ENCODE measurements around the gene RPS6KB2.

Gene RPS6KB2

DNA sequence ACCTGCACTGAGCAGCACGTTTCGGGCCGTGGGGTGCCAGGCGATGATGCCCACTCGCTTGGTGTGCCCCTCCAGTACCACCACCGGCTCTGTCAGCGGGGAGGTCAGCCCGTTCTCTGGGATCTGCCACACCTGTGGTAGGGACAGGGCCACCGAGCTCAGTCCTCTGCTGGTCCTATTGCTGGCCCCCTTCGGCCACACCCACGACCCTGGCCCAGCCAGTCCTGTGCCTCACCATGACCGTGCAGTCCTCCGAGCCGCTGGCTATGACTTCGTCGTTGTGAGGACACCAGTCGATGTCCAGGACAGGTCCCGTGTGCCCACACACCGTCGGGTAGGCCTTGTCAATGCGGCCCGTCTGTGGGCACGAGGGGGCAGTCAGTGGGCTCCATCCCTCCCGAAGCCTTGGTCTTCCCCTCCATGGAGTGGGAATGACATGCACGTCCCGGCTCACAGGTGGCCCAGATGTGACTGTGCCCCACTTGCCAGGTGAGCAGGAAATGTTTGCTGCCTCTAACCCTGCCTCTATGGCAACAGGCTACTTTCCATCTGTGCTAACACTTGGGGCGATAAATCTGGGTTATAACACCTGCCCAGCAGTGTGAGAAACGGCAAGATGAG, 13.5 kb downstream of the RPS6KB2 start:
- Histone ChIP-seq H3K36me3 (ENCODE audit: control insufficient read depth in 1 of 2, insufficient read depth in 2 of 2, low read length in 2 of 2) (peaks cover 0 to 48% of the 10 kb centered on the region in 2 donors), H3K9me3 (ENCODE audit: control insufficient read depth in 1 of 2, low read length in 2 of 2) (no peaks in the 10 kb centered on the region), H3K4me1 (ENCODE audit: control insufficient read depth in 1 of 2, insufficient read depth in 2 of 2, low read length in 2 of 2) (peaks cover 0 to 15% of the 10 kb centered on the region in 2 donors), H3K27ac (ENCODE audit: low read length) (no peak overlapping the region), H3K27me3 (ENCODE audit: low read depth, low read length) (no peaks in the 10 kb centered on the region), H3K4me3 (ENCODE audit: low read depth in 1 of 2, low read length in 2 of 2) (peak overlapping the region; percentile 68 to 70)

DNA sequence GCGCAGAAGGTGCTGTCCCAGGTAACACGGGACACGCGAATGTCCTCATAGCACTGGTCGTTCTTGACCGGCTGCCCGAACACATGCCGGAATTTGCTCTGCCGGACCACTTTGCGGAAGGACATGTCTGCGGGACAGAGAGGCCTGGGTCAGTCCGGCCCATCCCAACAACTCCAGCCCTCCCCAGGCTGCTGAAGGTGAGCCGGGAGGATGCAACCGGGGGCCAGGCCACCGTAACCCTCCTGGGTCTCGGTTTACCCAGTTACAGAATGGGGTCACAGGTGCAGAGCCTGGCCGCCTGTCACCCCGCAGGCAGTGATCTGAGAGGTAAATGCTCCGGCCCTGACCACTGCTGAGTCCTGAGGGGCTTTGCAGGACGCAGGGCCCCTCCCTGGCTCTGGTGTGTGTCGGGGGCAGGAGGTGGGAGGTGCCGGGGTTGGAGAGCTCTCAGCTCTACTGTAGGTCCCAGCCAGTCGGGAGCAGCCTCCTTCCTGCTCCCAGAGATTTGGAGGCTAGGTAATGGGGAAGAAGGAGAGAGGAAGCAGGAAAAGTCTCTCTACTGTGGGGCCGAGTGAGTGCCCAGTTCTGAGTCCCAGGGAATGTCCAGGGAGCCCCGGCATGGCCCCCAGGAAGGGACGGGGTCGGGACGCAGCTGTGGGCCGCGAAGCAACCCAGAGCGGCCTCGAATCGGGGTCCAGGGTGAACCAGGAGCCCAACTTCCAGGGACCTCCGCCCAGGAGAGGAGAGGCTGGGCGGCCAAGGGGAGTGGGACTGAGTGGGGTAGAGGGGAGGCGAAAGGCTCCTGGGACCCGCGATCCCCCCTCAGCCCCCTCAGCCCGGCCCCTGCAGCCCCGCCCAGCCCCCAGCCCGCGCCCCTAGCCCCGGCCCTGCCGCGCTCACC, 14.5 kb downstream of the RPS6KB2 start:
- Histone ChIP-seq H3K4me1 (ENCODE audit: control insufficient read depth in 1 of 2, insufficient read depth in 2 of 2, low read length in 2 of 2) (peaks cover 0 to 15% of the 10 kb centered on the region in 2 donors), H3K9me3 (ENCODE audit: control insufficient read depth in 1 of 2, low read length in 2 of 2) (no peaks in the 10 kb centered on the region), H3K27me3 (ENCODE audit: low read depth, low read length) (no peaks in the 10 kb centered on the region), H3K27ac (ENCODE audit: low read length) (peak overlapping the region; percentile 69), H3K4me3 (ENCODE audit: low read depth in 1 of 2, low read length in 2 of 2) (peak overlapping the region; percentile 68 to 70), H3K36me3 (ENCODE audit: control insufficient read depth in 1 of 2, insufficient read depth in 2 of 2, low read length in 2 of 2) (peaks cover 0 to 42% of the 10 kb centered on the region in 2 donors)

DNA sequence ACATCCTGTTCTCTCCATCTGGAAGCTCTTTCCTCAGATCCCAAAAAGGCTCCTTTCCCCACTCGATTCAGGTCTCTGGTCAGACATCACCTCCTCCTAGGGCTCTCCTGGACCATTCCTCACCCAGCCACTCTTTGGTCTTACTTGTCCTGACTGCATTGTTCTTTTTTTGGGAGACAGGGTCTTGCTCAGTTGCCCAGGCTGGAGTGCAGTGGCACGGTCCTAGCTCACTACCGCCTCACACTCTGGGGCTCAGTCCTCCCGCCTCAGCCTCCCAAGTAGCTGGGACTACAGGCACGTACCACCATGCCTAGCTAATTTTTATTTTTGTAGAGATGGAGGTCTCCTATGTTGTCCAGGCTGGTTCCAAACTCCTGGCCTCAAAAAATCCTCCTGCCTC, 17.2 kb downstream of the RPS6KB2 start:
- Histone ChIP-seq H3K27me3 (ENCODE audit: low read depth, low read length) (no peaks in the 10 kb centered on the region), H3K36me3 (ENCODE audit: control insufficient read depth in 1 of 2, insufficient read depth in 2 of 2, low read length in 2 of 2) (peaks cover 0 to 16% of the 10 kb centered on the region in 2 donors), H3K4me1 (ENCODE audit: control insufficient read depth in 1 of 2, insufficient read depth in 2 of 2, low read length in 2 of 2) (peaks cover 0 to 11% of the 10 kb centered on the region in 2 donors), H3K27ac (ENCODE audit: low read length) (no peak overlapping the region), H3K9me3 (ENCODE audit: control insufficient read depth in 1 of 2, low read length in 2 of 2) (no peaks in the 10 kb centered on the region), H3K4me3 (ENCODE audit: low read depth in 1 of 2, low read length in 2 of 2) (no peak overlapping the region)

DNA sequence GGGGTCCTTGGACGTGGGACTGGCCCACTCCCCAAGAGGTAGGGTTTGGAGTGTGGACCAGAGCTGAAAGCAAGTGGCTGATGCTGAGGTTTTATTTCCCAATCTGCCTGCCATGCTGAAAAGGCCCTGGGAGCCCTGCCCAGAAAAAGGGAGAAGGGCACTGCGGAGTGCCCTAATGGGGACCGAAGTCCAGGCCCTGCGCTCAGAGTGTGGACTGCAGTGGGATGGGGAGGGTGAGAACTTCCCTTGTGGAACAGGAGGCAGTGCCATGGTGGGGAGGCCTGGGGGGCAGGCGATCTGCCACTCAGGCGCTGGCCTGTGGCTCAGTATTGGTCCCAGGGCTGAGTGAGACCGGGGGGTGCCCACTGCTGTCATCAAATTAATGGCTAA, 19.9 kb downstream of the RPS6KB2 start:
- no peaks in the 10 kb centered on the region for H3K27me3 ChIP-seq (ENCODE audit: low read depth, low read length)
- no peak overlapping the region for H3K4me3 ChIP-seq (ENCODE audit: low read depth in 1 of 2, low read length in 2 of 2)
- H3K4me1 ChIP-seq (ENCODE audit: control insufficient read depth in 1 of 2, insufficient read depth in 2 of 2, low read length in 2 of 2): no peaks in the 10 kb centered on the region
- H3K9me3 ChIP-seq (ENCODE audit: control insufficient read depth in 1 of 2, low read length in 2 of 2): no peaks in the 10 kb centered on the region
- no peaks in the 10 kb centered on the region for H3K36me3 ChIP-seq (ENCODE audit: control insufficient read depth in 1 of 2, insufficient read depth in 2 of 2, low read length in 2 of 2)
- no peak overlapping the region for H3K27ac ChIP-seq (ENCODE audit: low read length)

DNA sequence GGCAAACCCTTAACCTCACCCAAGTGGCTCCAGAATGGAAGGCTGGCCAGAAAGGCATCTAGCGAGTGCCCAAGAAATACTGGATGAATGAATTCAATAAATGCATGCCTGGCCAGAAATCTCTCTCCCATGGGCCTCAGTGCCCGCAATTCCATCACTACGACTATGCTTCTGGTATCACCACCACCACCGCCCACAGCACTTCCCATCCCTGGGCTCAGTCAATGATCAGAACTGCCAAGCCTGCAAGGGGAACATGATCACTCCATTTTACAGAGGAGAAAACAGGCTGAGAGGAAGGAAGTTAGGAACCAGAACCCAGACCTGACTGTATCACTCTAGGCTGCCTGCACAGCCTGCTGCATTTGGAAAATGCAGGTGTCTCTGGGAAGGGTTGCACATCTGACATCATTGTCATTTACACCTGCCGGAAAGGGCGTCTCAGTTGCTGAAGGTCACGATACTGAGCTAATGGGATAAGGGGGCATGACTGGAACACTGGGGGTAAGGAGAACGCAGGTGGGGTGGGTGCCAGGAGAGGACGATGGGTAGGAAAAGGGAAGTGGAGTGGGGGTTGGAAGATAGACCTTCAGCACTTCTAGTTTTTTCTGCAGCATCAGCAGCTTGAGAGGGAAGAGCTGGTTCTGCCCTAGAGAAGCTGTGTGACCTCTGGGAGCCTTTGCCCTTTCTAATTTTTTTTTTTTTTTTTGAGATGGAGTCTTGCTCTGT, 21.0 kb downstream of the RPS6KB2 start:
- H3K27ac ChIP-seq (ENCODE audit: low read length): no peak overlapping the region
- H3K4me1 ChIP-seq (ENCODE audit: control insufficient read depth in 1 of 2, insufficient read depth in 2 of 2, low read length in 2 of 2): no peaks in the 10 kb centered on the region
- H3K36me3 ChIP-seq (ENCODE audit: control insufficient read depth in 1 of 2, insufficient read depth in 2 of 2, low read length in 2 of 2): no peaks in the 10 kb centered on the region
- H3K4me3 ChIP-seq (ENCODE audit: low read depth in 1 of 2, low read length in 2 of 2): no peak overlapping the region
- no peaks in the 10 kb centered on the region for H3K27me3 ChIP-seq (ENCODE audit: low read depth, low read length)
- H3K9me3 ChIP-seq (ENCODE audit: control insufficient read depth in 1 of 2, low read length in 2 of 2): no peaks in the 10 kb centered on the region

DNA sequence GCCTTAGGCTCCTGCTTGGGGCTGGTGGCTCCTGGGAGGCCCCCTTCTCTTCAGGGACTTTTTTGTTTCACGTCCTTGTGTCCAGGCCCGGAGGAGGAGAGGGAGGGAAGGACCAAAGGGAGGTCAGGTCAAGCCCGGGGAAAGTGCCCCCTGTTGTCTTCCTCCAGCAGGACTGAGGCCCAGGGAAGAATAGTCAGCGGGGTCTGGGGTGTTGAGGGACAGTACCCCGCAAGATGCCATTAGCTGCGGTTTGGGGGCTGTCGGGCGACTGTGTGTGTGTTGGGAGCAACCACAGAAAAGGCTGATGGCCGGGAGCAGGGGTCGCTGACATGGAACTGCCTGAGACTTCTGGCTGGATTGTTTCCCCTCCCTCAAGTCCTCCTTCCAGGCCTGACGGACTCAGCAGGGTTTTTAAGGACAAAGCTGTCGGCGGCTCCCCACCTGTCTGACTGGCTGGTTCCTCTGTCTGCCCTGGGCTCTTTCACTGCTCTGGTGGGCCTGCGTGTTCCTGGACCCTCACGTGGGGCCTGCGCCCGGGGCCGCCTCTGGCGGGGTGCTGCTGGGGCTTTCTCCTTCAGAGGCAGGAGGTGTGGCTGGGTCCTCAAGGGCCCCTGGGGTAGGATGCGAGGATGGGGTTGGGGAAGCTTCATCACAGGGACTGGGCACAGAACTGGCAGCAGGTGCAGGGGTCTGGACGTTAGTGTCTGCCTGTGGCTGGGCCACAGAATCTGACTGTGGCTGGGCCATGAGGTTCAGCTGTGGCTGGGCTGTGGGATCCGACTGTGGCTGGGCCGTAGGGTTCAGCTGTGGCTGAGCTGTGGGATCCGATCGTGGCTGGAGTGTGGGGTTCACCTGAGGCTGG, 22.7 kb downstream of the RPS6KB2 start:
- no peaks in the 10 kb centered on the region for H3K4me1 ChIP-seq (ENCODE audit: control insufficient read depth in 1 of 2, insufficient read depth in 2 of 2, low read length in 2 of 2)
- no peaks in the 10 kb centered on the region for H3K36me3 ChIP-seq (ENCODE audit: control insufficient read depth in 1 of 2, insufficient read depth in 2 of 2, low read length in 2 of 2)
- H3K9me3 ChIP-seq (ENCODE audit: control insufficient read depth in 1 of 2, low read length in 2 of 2): no peaks in the 10 kb centered on the region
- no peak overlapping the region for H3K4me3 ChIP-seq (ENCODE audit: low read depth in 1 of 2, low read length in 2 of 2)
- H3K27me3 ChIP-seq (ENCODE audit: low read depth, low read length): no peaks in the 10 kb centered on the region
- H3K27ac ChIP-seq (ENCODE audit: low read length): no peak overlapping the region

DNA sequence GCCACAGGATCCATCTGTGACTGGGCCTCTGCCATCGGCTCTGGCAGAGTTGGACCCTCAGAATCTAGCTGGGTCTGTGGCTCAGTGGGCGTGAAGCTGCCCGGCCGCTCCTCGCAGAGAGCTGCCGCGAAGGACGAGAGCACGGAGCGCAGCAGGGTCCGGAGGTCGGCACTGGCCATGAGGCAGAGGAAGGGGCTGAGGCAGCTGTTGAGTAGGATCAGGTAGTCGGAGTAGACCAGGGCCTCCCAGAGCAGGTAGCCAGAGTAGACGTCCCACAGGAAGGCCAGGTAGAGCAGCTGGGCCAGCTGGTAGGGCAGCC, 23.3 kb downstream of the RPS6KB2 start:
- H3K4me3 ChIP-seq (ENCODE audit: low read depth in 1 of 2, low read length in 2 of 2): no peak overlapping the region
- no peaks in the 10 kb centered on the region for H3K36me3 ChIP-seq (ENCODE audit: control insufficient read depth in 1 of 2, insufficient read depth in 2 of 2, low read length in 2 of 2)
- no peaks in the 10 kb centered on the region for H3K27me3 ChIP-seq (ENCODE audit: low read depth, low read length)
- H3K27ac ChIP-seq (ENCODE audit: low read length): no peak overlapping the region
- no peaks in the 10 kb centered on the region for H3K4me1 ChIP-seq (ENCODE audit: control insufficient read depth in 1 of 2, insufficient read depth in 2 of 2, low read length in 2 of 2)
- no peaks in the 10 kb centered on the region for H3K9me3 ChIP-seq (ENCODE audit: control insufficient read depth in 1 of 2, low read length in 2 of 2)

DNA sequence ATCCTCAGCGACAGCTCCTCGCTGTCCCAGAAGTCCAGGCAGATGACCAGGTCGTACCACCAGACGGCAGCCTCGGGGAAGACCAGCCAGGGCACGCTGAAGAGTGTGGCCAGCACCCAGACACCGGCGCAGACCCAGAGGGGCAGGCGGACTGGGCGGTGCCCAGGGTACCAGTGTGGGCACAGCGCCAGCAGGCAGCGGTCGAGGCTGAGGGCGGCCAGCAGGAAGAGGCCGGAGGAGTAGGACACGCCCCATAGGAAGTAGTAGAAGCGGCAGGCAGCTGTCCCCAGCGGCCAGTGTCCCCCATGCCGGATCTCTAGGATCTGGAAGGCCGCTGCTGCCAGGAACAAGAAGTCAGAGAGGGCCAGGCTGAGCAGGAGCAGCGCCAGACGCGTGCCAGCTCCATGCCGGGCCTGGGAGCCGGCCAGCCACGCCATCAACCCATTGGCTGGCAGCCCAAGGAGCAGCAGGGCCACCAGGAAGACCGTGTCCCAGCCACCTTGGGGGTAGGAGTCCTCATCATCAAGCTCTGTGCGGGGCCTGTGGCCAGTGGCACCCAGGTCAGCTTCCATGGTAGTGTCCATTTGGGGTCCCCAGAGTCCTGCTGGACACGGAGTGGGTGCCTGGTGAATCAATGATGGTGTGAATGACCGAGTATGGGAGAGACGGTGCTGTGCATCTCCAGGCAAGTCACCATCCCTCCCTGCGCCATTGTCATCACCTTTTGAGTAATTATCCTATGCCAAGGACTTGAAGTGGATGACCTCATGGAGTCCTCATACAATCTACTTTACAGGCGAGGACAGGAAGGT, 24.1 kb downstream of the RPS6KB2 start, which contains the start of gene GPR152:
TSS of gene GPR152 (minus strand) at position 589 of the 812 bp plus-strand sequence. CDS start at position 584, 5 bp downstream.
- H3K36me3 ChIP-seq (ENCODE audit: control insufficient read depth in 1 of 2, insufficient read depth in 2 of 2, low read length in 2 of 2): no peaks in the 10 kb centered on the region
- no peaks in the 10 kb centered on the region for H3K27me3 ChIP-seq (ENCODE audit: low read depth, low read length)
- no peak within 1 kb of the TSS for H3K27ac ChIP-seq (ENCODE audit: low read length)
- no peaks in the 10 kb centered on the region for H3K4me1 ChIP-seq (ENCODE audit: control insufficient read depth in 1 of 2, insufficient read depth in 2 of 2, low read length in 2 of 2)
- H3K4me3 ChIP-seq (ENCODE audit: low read depth in 1 of 2, low read length in 2 of 2): no peak within 1 kb of the TSS
- no peaks in the 10 kb centered on the region for H3K9me3 ChIP-seq (ENCODE audit: control insufficient read depth in 1 of 2, low read length in 2 of 2)

DNA sequence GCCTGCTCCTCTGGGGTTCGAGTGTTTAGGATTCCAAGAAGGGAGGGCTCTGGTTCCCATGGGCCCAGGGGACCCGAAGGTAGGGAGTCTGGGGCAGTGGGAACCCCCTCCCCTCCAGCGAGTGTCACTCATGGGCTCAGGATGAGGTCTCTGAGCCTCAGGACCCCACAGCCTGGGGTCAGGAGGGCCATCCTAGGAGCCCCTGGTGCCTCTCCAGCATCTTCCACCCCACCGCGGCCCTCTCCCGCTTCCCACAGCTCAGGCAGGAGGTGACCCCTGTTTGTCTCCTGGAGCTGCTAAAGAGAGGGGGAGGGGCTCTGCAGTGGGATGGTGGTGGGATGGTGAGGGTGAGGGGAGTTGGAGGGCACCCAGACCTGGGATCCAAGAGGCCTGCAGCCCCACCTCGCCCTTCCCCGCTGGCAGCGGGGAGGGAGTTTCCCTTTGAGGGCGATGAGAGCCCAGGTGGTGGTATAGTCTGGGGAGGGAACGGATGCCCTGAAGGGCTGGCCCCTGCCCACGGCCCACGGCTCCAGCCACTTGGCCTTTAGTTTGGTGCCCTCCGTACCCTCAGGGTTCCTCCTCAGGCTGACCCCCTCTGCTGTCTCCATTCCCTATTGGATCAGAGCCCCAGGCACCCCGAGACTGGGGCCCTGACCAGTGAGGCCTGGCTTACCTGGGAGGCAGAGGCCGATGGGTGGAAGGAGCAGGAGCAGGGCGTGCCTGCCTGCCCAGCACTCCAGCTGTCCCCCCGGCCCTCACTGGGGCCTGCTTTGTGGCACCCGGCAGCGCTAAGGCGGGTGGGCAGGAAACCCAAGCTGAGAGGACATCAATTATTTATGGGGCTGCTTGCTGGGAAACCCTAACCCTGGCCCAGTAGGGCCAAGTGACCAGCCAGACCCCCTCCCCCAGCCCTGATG, 25.8 kb downstream of the RPS6KB2 start:
- Histone ChIP-seq H3K9me3 (ENCODE audit: control insufficient read depth in 1 of 2, low read length in 2 of 2) (no peaks in the 10 kb centered on the region), H3K4me3 (ENCODE audit: low read depth in 1 of 2, low read length in 2 of 2) (no peak overlapping the region), H3K36me3 (ENCODE audit: control insufficient read depth in 1 of 2, insufficient read depth in 2 of 2, low read length in 2 of 2) (no peaks in the 10 kb centered on the region), H3K4me1 (ENCODE audit: control insufficient read depth in 1 of 2, insufficient read depth in 2 of 2, low read length in 2 of 2) (no peaks in the 10 kb centered on the region), H3K27ac (ENCODE audit: low read length) (no peak overlapping the region), H3K27me3 (ENCODE audit: low read depth, low read length) (no peaks in the 10 kb centered on the region)

Measured in muscle layer of duodenum (tissue), 2 donors.